Hepatocyte (in vitro differentiated cells): ENCODE data around the gene SLC7A9. TPM values are rescaled to one million over a fixed set of nuclear protein-coding genes. Genes with fewer than 3 reads are reported as not detected.
"Not testable (repeated sequence)": the region's sequence is repeated elsewhere in the genome, so short reads cannot be mapped to it uniquely, and the experiment has no call there.

Experiments
- DNase-seq: peaks from one replicate; pipeline ENCODE4 v3.0.0-alpha.2; 2016; ENCODE audit warnings: low spot score
- H2AFZ ChIP-seq: fragments of 200-600 bp; sonication (generic); 2 replicates; pipeline ENCODE4 v1.6.0; 2016; ENCODE audit warnings: antibody characterized with exemption, mild to moderate bottlenecking
- H3K27ac ChIP-seq: fragments of 200-600 bp; sonication (generic); 2 replicates; pipeline ENCODE4 v1.5.1; 2016; ENCODE audit warnings: mild to moderate bottlenecking
- H3K27me3 ChIP-seq: fragments of 200-600 bp; sonication (generic); 2 replicates; pipeline ENCODE4 v1.6.1; 2016
- H3K36me3 ChIP-seq: fragments of 200-600 bp; sonication (generic); replicated peaks from 2 replicates; pipeline ENCODE4 v1.5.1; 2016; ENCODE audit warnings: low read depth; ENCODE audit not compliant: insufficient read depth
- H3K4me1 ChIP-seq: fragments of 200-600 bp; sonication (generic); 2 replicates; pipeline ENCODE4 v1.5.1; 2016; ENCODE audit warnings: mild to moderate bottlenecking, moderate library complexity; ENCODE audit not compliant: insufficient read depth
- H3K4me2 ChIP-seq: fragments of 200-600 bp; sonication (generic); 2 replicates; pipeline ENCODE4 v1.6.0; 2016
- H3K4me3 ChIP-seq: fragments of 200-600 bp; sonication (generic); 2 replicates; pipeline ENCODE4 v1.5.1; 2016; ENCODE audit warnings: mild to moderate bottlenecking
- H3K79me2 ChIP-seq: fragments of 200-600 bp; sonication (generic); 2 replicates; pipeline ENCODE4 v1.6.0; 2017; ENCODE audit warnings: mild to moderate bottlenecking
- H3K9me2 ChIP-seq: fragments of 200-600 bp; sonication (generic); replicated peaks from 2 replicates; pipeline ENCODE4 v1.6.0; 2017; ENCODE audit warnings: mild to moderate bottlenecking; ENCODE audit not compliant: insufficient read depth
- H3K9me3 ChIP-seq: fragments of 200-600 bp; sonication (generic); 2 replicates; pipeline ENCODE4 v1.5.1; 2016; ENCODE audit warnings: low read depth, mild to moderate bottlenecking
- H4K20me1 ChIP-seq: fragments of 200-600 bp; sonication (generic); 2 replicates; pipeline ENCODE4 v1.6.0; 2016; ENCODE audit warnings: mild to moderate bottlenecking; ENCODE audit not compliant: insufficient read depth, poor library complexity, severe bottlenecking
- CTCF ChIP-seq: fragments of 200-600 bp; sonication (generic); IDR thresholded peaks from 2 replicates; pipeline ENCODE4 v1.5.1; 2016; ENCODE audit warnings: antibody characterized with exemption, mild to moderate bottlenecking; ENCODE audit not compliant: poor library complexity
- EZH2 ChIP-seq: fragments of 200-600 bp; sonication (generic); IDR thresholded peaks from 2 replicates; pipeline ENCODE4 v1.6.1; 2016; ENCODE audit warnings: antibody characterized with exemption, mild to moderate bottlenecking, borderline replicate concordance
- EZH2phosphoT487 ChIP-seq: fragments of 200-600 bp; sonication (generic); IDR thresholded peaks from one replicate; pipeline ENCODE4 v1.6.1; 2018; ENCODE audit warnings: antibody characterized with exemption, mild to moderate bottlenecking, low read depth, moderate library complexity; ENCODE audit not compliant: unreplicated experiment, severe bottlenecking
- WGBS: methylation state at CpG from one replicate; pipeline ENCODE4 v1.1.6; 2016; ENCODE audit warnings: low lambda C conversion rate; ENCODE audit errors: missing lambda C conversion rate; 5-methylcytosine and 5-hydroxymethylcytosine counted together
- polyA plus RNA-seq: library from polyadenylated mRNA; unstranded; fragments of >200 nt; fragmentation: Nextera tagmentation; extraction: Ambion mirVana; gene quantifications from 2 replicates; pipeline ENCODE4 v1.2.1, GENCODE V29; 2016
- total RNA-seq: library from RNA; depleted of rRNA; stranded (reverse); fragments of >200 nt; gene quantifications from 2 replicates; pipeline ENCODE4 v1.2.3, GENCODE V29; 2014

SLC7A9 gene
- total and polyA plus RNA-seq, 2 experiments from 2014 or later = 7.6 to 9.6 TPM

- H3K27ac ChIP-seq = no peak overlapping the region
- no peaks in the 10 kb centered on the region for H3K79me2 ChIP-seq
- H3K9me3 ChIP-seq = no peaks in the 10 kb centered on the region
- no peaks in the 10 kb centered on the region for H3K9me2 ChIP-seq
- no peaks in the 10 kb centered on the region for H3K36me3 ChIP-seq
- no peaks in the 10 kb centered on the region for H3K27me3 ChIP-seq
- over 99% methylated on average over 16 of the region's 19 CpGs for WGBS
- DNase-seq = no peak
- no peaks in the 10 kb centered on the region for H4K20me1 ChIP-seq
- no peak overlapping the region for H3K4me3 ChIP-seq
- no peaks in the 10 kb centered on the region for H3K4me1 ChIP-seq
- TF ChIP-seq EZH2 (no peak), CTCF (no peak), EZH2phosphoT487 (no peak)
- H3K4me2 ChIP-seq = no peak overlapping the region
- H2AFZ ChIP-seq = no peak overlapping the region
Observed at GRCh38 chr19:32859591-32859990, 10.0 kb downstream of the SLC7A9 start.

- H3K9me3 ChIP-seq = no peaks in the 10 kb centered on the region
- H2AFZ ChIP-seq = no peak overlapping the region
- no peak overlapping the region for H3K4me3 ChIP-seq
- no peaks in the 10 kb centered on the region for H4K20me1 ChIP-seq
- no peak for DNase-seq
- no peaks in the 10 kb centered on the region for H3K4me1 ChIP-seq
- no peaks in the 10 kb centered on the region for H3K36me3 ChIP-seq
- no peaks in the 10 kb centered on the region for H3K9me2 ChIP-seq
- no peaks in the 10 kb centered on the region for H3K27me3 ChIP-seq
- H3K27ac ChIP-seq = no peak overlapping the region
- WGBS = 95% methylated on average over 10 of the region's 10 CpGs
- TF ChIP-seq CTCF = no peak
- no peak for TF ChIP-seq EZH2
- TF ChIP-seq EZH2phosphoT487 = no peak
- no peaks in the 10 kb centered on the region for H3K79me2 ChIP-seq
- no peak overlapping the region for H3K4me2 ChIP-seq
Observed at GRCh38 chr19:32858559-32858958, 11.0 kb downstream of the SLC7A9 start.

GRCh38 chr19:32858155-32858554 lies 11.4 kb downstream of the SLC7A9 start:
- Histone ChIP-seq H3K27ac (no peak overlapping the region), H4K20me1 (no peaks in the 10 kb centered on the region), H3K4me1 (no peaks in the 10 kb centered on the region), H3K4me2 (no peak overlapping the region), H3K27me3 (no peaks in the 10 kb centered on the region), H3K9me3 (no peaks in the 10 kb centered on the region), H2AFZ (no peak overlapping the region), H3K36me3 (no peaks in the 10 kb centered on the region), H3K79me2 (no peaks in the 10 kb centered on the region), H3K4me3 (no peak overlapping the region), H3K9me2 (no peaks in the 10 kb centered on the region)
- 91% methylated on average over 13 of the region's 13 CpGs for WGBS
- TF ChIP-seq EZH2phosphoT487 (no peak), CTCF (no peak), EZH2 (no peak)
- no peak for DNase-seq

GRCh38 chr19:32857584-32857983 lies 12.0 kb downstream of the SLC7A9 start:
- Histone ChIP-seq H3K4me3 (no peak overlapping the region), H3K9me2 (no peaks in the 10 kb centered on the region), H3K27me3 (no peaks in the 10 kb centered on the region), H3K27ac (no peak overlapping the region), H4K20me1 (no peaks in the 10 kb centered on the region), H3K36me3 (no peaks in the 10 kb centered on the region), H3K79me2 (no peaks in the 10 kb centered on the region), H3K4me2 (no peak overlapping the region), H3K9me3 (no peaks in the 10 kb centered on the region), H3K4me1 (no peaks in the 10 kb centered on the region), H2AFZ (no peak overlapping the region)
- DNase-seq = no peak
- TF ChIP-seq EZH2 (no peak), CTCF (no peak), EZH2phosphoT487 (no peak)
- WGBS = 84% methylated on average over 5 of the region's 5 CpGs

GRCh38 chr19:32856818-32857217 lies 12.7 kb downstream of the SLC7A9 start:
- H3K27me3 ChIP-seq, H3K4me2 ChIP-seq: not testable (repeated sequence)

More at GRCh38 chr19:32856818-32857217, 12.7 kb downstream of the SLC7A9 start:
- H3K36me3 ChIP-seq, H4K20me1 ChIP-seq, H3K79me2 ChIP-seq, H3K4me3 ChIP-seq, H2AFZ ChIP-seq, H3K4me1 ChIP-seq, H3K9me2 ChIP-seq, H3K27ac ChIP-seq, H3K9me3 ChIP-seq, DNase-seq: not testable (repeated sequence)
- 95% methylated on average over 7 of the region's 7 CpGs for WGBS
